HFF-Myc (cell line): ENCODE results near the gene ZNF792.

Source experiments
- DNase-seq: peaks from one replicate; pipeline ENCODE4 v3.0.0-alpha.2; 2011; ENCODE audit warnings: low read depth; ENCODE audit errors: extremely low read depth
- H3K4me3 ChIP-seq: replicated peaks from 2 replicates; pipeline ENCODE4 v1.5.1; 2011; ENCODE audit warnings: low read depth, mild to moderate bottlenecking, control low read depth, low read length
- TF ChIP-seq, protein P1 (sequence below): IDR thresholded peaks from 2 replicates; pipeline ENCODE4 v1.5.1; 2012; ENCODE audit warnings: mild to moderate bottlenecking, low read depth, low read length, control low read depth; ENCODE audit errors: missing control alignments

Gene ZNF792

DNA sequence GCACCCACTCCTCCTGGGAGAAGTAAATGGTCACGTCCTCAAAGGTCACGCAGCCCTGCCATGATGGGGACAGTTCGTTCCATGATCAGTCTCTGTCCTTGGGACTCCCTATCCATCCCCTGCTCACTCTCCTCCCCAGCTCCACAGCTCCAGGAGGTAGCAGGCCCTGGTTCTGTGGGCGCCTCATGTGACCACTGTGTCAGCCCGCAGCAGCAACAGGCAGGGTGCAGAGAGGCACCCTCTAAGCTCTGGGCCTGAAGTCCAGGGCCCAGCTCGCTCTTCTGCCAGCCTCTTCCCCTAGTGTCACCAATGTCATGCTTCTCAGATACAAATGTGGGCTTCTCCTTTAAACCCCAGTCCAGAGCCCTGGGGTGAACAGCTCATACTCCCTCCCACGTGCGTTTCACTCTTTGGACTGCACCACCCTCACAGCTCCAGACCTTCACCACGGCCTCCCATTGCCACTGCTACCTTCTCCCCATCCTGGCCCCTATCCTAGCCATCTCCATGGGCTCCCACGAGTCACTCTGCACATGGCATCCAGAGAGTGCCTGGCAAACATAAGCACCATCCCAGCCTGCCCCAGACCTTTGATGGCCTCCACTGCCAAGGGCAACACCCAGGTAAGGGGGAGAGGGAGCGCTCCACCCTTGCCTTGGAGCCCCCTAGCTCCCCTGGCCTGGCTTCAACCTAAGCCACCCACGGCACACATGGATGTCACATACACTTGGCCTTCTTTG is 2.9 kb downstream of the ZNF792 start:
- H3K4me3 ChIP-seq: no peak overlapping the region
- TF ChIP-seq, protein P1, sequence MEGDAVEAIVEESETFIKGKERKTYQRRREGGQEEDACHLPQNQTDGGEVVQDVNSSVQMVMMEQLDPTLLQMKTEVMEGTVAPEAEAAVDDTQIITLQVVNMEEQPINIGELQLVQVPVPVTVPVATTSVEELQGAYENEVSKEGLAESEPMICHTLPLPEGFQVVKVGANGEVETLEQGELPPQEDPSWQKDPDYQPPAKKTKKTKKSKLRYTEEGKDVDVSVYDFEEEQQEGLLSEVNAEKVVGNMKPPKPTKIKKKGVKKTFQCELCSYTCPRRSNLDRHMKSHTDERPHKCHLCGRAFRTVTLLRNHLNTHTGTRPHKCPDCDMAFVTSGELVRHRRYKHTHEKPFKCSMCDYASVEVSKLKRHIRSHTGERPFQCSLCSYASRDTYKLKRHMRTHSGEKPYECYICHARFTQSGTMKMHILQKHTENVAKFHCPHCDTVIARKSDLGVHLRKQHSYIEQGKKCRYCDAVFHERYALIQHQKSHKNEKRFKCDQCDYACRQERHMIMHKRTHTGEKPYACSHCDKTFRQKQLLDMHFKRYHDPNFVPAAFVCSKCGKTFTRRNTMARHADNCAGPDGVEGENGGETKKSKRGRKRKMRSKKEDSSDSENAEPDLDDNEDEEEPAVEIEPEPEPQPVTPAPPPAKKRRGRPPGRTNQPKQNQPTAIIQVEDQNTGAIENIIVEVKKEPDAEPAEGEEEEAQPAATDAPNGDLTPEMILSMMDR: no peak
- no peak for DNase-seq

DNA sequence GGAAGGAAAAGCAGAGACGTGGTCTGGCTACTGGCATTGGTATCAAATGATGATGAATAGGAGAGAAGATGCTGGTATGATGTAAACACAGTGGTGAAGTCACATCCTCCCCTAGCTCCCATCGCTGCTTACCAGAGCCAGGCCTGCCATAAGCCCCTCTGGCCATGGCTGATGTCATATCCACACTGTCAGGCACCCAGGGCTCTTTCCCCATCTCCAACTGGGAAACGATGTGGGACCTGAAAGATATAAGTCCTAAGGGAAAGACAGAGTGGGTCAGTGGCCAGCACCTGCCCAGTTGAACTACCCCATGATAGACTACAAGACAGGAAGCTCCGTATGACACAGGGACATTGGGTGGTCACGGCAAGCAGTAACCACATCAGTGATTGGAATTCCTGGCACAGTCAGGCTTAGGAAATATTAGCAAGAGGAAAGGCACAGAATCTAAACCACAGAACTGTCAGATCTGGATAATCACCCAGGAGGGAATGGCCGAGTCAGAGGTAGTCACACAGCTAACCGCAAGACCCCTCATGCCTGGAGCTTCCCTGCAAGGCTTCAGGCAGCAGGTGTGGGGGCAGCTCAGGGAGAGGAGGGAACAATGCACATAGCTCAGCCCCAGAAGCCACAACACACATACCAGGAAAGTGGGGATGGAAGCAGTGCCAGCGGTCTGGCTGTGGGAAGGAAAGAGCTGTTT is 3.8 kb downstream of the ZNF792 start:
- TF ChIP-seq, protein P1: no peak
- no peak for DNase-seq
- H3K4me3 ChIP-seq: no peak overlapping the region

DNA sequence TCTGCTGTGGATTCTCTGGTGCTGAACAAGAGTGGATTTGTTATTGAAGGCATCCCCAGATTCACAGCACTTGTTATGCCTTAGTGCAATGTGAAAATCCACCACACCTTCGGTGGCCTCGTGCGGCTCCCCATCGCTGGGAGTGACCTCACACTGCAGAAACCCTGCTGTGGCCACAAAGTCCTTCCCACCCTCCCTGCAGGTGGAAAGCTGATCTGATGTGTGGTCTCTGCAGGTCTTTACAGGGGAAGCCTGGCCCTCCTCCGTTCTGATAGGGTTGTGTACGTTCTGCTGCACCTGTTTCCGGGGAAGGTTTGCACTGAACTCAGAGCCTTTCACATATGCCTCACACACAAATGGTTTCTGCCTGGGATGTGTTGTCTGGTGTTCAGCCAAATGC is 5.0 kb downstream of the ZNF792 start:
- TF ChIP-seq, protein P1: no peak
- no peak for DNase-seq
- H3K4me3 ChIP-seq: no peak overlapping the region

- H3K4me3 ChIP-seq: no peak overlapping the region
- TF ChIP-seq, protein P1: no peak
- no peak for DNase-seq
Measured at GRCh38 chr19:34957830-34958751, 5.9 kb downstream of the ZNF792 start.

- TF ChIP-seq, protein P1: no peak
- H3K4me3 ChIP-seq: no peak overlapping the region
- DNase-seq: no peak
Measured at GRCh38 chr19:34953092-34953491, 10.9 kb downstream of the ZNF792 start.

DNA sequence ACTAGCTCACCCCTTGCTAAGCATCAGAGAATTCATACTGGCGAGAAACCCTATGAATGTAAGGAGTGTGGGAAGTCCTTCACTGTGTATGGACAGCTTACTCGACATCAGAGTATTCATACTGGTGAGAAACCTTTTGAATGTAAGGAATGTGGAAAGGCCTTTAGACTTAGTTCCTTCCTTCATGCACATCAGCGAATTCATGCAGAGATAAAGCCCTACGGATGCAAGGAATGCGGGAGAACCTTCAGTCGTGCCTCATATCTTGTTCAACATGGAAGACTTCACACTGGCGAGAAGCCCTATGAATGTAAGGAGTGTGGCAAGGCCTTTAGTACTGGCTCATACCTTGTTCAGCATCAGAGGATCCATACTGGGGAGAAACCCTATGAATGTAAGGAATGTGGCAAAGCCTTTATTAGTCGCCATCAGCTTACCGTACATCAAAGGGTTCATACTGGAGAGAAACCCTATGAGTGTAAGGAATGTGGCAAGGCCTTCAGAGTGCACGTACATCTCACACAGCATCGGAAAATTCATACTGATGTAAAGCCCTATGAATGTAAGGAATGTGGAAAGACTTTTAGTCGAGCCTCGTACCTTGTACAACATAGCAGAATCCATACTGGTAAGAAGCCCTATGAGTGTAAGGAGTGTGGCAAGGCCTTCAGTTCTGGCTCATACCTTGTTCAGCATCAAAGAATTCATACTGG is 20.0 kb downstream of the ZNF792 start:
- H3K4me3 ChIP-seq: no peak overlapping the region
- TF ChIP-seq, protein P1: no peak
- no peak for DNase-seq
